ENCODE measurements around the gene SLC30A7.
"Not testable (repeated sequence)": the region's sequence is repeated elsewhere in the genome, so short reads cannot be mapped to it uniquely, and the experiment has no call there.

Gene SLC30A7

DNA sequence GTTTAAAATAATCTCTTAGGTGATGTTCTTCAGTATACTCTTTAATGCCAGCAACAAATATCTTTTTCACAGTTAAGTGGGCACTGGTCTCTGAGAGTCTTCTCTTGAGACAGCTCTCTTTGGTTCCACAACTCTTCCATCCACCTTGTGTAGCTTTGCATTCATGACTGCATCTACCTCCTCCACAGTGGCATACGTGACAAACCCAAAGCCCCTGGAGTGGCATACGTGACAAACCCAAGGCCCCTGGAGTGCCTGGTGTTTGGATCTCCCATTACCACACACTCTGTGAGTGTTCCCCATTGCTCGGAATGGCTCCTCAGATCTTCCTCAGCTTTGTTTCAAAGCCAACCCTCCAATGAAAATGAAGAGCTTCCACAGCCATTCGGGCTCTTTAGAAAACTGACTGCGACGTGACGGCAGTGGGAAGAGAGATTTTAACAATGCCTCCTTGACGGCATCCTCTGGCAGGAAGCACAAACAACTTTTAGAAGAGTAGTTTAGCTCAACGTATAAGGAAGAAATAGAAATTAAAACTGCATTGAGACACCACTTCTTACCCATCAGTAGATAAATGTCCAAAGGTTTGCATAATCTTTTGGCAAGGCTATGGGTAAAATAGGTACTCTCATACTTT is 45.8 kb downstream of the SLC30A7 start:
- no peak for DNase-seq (ENCODE audit: low spot score)

DNA sequence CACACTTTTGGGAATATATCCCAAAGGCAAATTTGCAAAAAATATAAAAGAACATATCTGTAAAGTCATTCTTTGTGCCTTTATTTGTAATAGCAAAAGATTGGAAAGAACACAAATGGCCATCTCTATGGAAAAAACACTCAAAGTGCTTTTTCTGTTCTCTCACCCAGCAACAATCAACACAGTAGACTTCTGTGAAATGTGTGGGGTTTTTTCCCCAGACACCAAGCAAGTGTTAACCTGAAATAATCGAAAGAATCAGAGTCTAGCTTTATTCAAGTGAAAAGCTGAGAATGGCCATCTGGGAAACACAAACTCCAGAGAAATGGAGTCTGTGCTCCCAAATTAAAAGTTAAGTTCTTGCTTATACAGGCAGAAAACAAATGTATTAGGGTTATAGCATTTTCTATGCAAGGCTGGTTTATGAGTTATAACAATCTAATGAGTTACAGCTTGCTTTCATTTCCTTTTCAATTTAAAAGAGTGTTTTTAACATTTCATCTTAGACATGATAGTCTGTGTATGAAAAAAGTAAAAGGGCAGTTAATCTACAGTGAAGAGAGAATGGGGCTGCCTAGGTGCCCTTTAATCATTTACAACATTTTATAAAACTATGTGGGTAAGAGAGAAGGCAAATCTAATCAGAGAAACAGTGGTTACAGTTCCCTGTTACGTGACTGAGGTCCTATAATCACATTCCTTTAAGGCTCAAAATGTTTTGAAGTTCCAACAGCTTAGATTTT is 46.6 kb downstream of the SLC30A7 start:
- no peak for DNase-seq (ENCODE audit: low spot score)

DNA sequence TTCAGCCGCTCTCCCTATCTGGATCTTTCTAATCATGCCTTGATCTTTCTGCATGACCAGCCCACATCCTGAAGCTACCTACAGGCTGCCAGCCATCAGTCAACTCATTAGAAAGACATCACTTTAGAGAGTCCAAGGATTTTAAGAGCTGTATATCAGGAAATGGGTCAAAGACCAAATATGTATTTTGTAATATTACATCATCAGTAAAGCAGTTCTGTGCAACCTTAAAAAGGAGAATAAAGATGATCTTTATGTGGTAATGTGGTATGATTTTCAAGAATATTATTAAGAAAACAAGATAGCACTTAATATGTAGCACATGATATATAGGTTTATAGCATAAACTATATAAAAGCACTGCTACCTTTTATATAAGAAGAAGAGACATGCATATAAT is 47.6 kb downstream of the SLC30A7 start:
- DNase-seq (ENCODE audit: low spot score), result no peak

DNA sequence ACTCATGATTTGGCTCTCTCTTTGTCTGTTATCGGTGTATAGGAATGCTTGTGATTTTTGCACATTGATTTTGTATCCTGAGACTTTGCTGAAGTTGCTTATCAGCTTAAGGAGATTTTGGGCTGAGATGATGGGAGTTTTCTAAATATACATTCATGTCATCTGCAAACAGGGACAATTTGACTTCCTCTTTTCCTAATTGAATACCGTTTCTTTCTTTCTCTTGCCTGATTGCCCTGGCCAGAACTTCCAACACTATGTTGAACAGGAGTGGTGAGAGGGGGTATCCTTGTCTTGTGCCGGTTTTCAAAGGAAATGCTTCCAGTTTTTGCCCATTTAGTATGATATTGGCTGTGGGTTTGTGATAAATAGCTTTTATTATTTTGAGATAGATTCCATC is 50.2 kb downstream of the SLC30A7 start:
- not testable (repeated sequence) for DNase-seq (ENCODE audit: low spot score)

DNA sequence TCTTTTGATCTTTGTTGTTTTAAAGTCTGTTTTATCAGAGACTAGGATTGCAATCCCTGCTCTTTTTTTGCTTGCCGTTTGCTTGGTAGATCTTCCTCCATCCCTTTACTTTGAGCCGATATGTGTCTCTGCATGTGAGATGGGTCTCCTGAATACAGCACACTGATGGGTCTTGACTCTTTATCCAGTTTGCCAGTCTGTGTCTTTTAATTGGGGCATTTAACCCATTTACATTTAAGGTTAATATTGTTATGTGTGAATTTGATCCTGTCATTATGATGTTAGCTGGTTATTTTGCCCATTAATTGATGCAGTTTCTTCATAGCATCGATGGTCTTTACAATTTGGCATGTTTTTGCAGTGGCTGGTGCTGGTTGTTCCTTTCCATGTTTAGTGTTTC is 51.9 kb downstream of the SLC30A7 start:
- DNase-seq (ENCODE audit: low spot score), result not testable (repeated sequence)

DNA sequence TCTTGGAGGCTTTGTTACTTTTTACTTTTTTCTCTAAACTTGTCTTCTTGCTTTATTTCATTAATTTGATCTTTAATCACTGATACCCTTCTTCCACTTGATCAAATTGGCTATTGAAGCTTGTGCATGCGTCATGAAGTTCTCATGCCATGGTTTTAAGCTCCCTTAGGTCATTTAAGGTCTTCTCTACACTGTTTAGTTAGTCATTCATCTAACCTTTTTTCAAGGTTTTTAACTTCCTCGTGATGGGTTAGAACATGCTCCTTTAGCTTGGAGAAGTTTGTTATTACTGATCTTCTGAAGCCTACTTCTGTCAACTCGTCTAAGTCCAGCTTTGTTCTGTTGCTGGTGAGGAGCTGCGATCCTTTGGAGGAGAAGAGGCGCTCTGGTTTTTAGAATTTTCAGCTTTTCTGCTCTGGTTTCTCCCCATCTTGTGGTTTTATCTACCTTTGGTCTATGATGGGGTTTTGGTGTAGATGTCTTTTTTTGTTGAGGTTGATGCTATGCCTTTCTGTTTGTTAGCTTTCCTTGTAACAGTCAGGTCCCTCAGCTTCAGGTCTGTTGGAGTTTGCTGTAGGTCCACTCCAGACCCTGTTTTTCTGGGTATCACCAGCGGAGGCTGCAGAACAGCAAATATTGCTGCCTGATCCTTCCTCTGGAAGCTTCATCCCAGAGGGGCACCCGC is 53.0 kb downstream of the SLC30A7 start:
- not testable (repeated sequence) for DNase-seq (ENCODE audit: low spot score)

DNA sequence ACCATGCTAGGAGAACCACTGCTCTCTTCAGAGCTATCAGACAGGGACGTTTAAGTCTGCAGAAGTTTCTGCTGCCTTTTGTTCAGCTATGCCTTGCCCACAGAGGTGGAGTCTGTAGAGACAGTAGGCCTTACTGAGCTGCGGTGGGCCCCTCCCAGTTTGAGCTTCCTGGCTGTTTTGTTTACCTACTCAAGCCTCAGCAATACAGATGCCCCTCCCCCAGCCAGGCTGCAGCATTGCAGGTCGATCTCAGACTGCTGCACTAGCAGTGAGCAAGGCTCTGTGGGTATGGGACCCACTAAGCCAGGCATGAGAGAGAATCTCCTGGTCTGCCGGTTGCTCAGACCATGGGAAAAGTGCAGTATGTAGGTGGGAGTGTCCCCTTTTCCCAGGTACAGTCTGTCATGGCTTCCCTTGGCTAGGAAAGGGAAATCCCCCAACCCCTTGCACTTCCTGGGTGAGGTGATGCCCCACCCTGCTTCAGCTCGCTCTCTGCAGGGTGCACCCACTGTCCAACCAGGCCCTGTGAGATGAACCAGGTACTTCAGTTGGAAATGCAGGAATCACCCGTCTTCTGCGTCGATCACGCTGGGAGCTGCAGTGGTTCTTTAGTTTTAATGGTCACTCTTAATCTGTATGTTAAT is 53.7 kb downstream of the SLC30A7 start:
- not testable (repeated sequence) for DNase-seq (ENCODE audit: low spot score)

DNA sequence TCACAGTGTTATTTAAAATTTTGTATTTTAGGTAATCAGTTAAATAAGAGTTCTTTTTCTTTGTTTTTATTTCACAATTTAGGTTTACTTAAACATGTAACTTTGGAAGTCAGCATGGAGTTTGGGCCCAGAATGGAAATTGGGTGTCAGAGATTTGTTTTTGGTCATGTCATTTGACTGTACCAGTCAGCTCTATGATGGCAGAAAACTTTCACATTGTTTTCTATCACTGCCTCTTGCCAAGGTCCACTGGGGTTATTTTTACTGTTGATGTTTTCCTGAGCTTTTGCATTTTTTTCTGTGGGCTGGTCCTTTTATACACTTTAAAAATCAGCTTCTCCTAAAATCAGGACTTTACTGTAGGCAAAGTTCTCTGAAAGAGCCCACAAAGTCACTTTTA is 54.4 kb downstream of the SLC30A7 start:
- no peak for DNase-seq (ENCODE audit: low spot score)

DNA sequence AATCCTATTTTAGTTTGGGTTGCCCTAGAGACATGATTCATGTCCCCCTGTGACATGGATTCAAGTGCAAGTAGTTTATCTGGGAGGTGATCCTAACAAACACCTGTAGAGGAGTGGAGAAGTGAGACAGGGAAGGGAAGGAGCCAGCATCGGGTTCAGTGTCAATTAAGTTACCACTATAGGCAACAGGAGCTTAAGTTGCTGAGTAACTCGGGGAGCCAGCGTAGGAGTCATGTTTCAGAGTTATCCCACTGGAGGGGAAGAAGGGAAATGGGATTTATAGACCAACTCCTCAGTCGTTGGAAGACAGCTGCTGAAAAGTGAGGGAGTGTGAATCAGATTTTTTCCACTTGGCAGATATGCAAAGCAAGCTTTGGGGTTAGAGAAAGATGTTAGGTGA is 54.9 kb downstream of the SLC30A7 start:
- DNase-seq (ENCODE audit: low spot score), result no peak

DNA sequence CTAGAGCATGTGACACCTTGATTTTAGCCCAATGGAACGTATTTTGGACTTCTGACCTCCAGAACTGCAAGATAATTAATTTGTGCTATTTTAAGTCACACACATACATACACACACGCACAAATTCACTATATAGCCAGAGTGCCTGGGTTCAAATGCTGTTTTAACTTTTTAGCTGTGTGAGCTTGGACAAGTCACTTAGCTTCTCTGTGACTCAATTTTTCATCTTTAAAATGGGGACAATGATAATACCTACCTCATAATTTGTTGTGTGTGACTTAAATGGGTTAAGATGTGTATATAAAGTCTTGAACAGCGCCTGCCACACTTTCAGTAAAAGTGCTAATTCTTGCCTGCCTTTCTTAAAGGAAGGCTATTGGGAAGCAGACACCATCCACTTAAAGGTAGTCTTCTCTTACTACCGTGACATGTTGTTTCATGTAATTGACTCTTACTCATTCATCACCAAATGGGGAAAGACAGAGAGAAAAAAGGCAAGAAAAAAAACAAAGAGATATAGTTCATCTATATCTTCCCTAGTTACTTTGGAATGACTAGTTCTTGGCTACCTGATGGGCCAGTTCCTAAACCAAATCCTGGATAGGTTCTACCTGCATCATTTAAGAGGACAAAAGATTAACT is 56.3 kb downstream of the SLC30A7 start:
- DNase-seq (ENCODE audit: low spot score), result no peak

DNA sequence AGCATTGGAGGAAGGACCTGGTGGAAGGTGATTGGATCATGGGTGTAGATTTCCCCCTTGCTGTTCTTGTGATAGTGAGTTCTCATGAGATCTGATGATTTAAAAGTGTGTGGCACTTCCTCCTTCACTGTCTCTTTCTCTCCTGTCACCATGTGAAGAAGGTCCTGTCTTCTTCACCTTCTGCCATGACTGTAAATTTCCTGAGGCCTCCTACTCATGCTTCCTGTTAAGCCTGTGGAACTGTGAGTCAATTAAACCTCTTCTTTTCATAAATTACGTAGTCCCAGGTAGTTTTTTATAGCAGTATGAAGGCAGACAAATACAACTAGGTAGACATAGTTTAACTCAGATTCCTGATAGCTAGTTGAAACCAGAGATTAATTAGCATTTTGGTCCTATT is 57.1 kb downstream of the SLC30A7 start:
- not testable (repeated sequence) for DNase-seq (ENCODE audit: low spot score)

DNA sequence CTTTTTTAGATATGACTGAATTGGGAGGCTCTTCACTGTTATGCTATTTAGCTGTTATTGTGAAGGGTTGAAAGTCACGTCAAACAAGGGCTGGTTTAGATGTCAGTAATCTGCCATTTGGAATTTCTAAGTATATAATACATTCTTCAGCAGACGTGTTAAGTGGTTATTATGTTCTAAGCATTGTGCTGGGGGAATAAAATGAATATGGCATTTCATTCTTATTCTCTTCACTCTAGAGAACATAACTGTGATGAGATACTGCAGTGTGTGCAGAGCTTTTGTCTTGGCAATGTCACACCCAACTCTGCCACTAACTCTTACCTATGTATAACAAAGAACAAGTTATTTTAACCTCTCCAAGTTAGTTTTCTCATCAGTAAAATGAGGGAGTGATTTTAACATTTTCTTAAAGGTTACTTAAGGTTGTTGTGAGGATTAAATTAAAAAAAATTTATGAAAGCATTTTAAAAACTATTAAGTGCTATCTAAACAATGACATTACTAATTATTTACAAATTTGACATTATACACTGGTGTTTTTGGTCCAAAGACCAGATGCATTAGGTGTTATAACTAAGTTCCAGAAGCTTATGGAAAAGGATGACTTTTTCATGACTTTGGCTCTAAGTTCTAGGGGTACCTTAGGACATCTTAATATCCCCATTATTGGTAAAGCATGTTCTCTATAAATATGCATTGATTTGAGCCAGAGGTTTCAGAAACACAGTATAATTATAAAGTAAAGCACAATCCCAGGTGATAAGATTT is 58.3 kb downstream of the SLC30A7 start:
- DNase-seq (ENCODE audit: low spot score), result no peak

DNA sequence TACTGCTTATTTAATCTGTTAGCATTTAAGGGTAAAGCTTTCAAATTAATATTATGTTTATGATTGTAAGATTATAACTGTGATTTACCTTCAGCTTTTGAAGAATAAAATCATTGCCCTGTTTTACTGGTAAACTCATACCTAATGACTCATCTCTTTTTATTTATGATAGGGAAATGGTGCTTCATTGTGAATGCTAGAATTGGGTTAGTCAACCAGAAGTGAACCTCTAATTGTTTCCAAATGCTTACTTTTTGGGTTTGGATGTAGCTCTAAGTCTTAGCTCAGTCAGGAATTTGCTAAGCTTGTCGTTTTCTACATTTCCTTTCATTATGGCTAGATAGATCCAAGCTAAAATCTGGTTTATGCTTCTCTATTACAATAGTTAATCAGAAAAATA is 59.4 kb downstream of the SLC30A7 start:
- DNase-seq (ENCODE audit: low spot score), result peak; percentile 55

DNA sequence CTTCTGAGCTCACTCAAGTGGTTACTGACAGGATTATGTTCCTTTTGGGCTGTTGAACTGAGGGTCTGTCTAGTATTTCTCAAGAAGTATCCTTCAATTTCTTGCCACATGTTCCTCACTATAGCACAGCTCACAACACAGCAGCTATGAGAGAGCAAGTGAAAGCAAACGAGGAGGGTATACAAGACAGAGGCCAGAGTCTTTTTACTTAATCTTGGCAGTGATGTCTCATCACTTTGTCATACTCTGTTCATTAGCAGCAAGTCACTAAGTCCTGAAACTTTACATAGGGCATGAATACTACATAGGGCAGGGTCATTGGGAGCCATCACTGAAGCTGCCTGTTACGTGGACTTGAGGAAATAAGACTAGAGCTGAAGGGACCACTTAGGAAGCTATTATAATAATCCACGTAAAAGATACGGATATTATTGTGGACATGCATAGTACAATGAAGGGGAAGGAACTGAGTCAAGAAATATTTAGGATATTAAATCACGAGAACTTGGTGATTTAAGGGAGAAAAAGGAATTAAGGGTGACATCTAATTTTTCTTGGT is 63.7 kb downstream of the SLC30A7 start:
- DNase-seq (ENCODE audit: low spot score), result peak; percentile 42

DNA sequence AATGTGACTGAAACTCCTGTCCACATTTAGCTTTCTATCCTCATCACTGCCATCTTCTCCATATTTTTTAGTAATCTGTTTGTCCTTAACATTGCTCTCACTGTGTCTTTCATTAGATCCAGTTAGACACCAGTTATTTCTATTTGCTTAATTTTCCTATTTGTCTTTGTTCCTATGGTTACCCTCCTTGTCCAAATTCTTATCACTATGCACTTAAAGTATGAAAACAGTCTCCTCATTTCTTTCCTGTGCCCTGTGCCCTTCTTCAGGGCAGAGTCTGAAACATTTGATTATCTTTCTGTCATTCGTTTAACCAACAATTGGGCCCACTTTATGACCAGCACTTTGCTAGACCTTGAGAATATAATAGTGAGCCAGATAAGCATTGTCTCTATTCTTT is 64.2 kb downstream of the SLC30A7 start:
- DNase-seq (ENCODE audit: low spot score), result no peak

DNA sequence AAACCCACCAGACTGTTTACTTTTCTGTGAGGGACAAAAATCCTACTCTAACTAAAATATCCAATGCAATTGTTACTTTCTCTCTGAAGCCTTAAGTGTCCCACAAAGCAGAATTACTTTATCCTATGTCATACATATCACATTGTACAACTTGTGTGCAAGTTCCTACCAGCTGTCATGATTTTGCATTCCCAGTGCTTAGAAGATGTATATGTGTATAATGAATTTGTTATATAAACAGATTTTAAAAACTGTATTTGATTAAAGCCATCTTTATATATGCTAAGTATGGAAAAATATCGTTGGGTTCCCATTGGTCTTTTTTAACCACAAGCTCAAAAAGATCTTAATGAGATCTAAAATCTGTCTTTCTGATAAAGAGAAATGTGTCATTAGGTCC is 72.7 kb downstream of the SLC30A7 start:
- DNase-seq (ENCODE audit: low spot score), result no peak

DNA sequence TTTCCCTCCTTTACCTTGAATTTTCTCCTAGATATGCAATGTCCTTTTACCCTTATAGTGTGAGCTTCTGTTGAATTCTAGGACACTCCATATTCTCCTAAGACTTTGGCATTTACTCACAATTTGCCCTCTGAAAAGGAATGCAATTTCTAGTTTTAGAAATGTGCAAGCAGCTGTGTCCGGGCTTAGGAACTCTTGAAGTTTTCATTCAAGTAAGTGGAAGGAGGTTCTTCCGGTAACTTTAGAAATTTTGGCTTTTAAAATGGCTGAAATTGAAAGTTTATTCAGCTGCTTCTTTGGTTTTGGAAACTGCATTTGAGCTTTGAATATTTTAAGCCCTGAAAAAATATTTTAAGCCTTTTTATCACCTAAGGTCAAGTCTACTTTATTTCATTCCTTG is 73.4 kb downstream of the SLC30A7 start:
- no peak for DNase-seq (ENCODE audit: low spot score)

DNA sequence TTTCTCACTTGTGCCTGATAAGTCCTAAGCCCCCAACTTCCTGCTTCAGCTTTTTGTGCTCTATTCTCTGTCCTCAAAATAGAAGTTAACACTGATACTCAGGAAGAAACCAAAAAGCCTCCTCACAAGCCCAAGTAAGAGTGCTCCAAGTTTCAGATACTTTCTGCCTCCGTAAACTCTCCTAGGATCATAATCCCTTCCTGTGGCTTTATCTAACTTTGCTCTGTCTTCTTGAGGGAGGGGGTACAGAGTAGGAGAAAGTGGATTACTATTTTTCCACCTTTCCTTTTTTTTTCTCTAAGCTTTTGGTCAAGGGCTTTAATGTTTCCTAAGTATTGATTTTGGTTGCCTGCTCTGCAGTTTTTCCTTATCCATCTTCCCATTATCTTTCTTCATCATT is 75.1 kb downstream of the SLC30A7 start:
- no peak for DNase-seq (ENCODE audit: low spot score)

DNA sequence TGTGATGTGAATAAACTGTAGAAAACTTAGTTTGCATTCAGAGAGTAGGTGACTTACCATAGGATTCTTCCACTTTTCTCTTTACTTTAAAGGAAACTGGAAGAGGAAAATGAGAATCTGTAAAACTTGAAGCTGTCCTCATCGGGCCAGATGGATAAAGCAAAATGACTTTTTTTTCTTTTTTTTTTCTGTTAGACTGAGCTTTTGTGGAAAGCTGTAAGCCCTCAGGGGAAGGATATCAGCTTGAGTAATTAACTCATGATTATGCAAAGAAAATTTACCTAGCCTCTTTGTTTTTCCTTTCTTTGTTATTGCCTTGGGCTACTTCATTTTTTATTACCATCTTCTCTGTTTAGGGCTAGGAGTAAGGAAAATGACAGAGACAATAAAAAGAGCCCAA is 76.3 kb downstream of the SLC30A7 start:
- DNase-seq (ENCODE audit: low spot score), result no peak

DNA sequence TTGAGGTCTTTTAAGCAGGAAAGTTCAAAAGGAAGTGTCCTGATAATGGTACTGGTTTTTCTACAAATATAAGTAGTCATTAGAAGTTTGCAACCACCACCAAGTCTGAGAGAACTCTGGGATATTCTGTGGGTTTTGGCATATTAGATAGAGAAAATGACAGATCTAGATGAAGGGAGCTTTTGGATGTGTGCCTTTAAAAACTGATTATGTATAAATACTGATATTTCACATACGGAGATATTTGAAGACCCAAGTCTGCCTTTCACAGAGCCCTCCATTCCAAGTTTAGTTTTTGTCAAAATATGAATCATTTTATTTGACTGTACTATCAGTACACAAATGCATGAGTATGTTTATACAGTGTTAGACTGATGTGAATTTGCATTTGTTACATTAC is 81.0 kb downstream of the SLC30A7 start:
- DNase-seq (ENCODE audit: low spot score), result no peak

DNA sequence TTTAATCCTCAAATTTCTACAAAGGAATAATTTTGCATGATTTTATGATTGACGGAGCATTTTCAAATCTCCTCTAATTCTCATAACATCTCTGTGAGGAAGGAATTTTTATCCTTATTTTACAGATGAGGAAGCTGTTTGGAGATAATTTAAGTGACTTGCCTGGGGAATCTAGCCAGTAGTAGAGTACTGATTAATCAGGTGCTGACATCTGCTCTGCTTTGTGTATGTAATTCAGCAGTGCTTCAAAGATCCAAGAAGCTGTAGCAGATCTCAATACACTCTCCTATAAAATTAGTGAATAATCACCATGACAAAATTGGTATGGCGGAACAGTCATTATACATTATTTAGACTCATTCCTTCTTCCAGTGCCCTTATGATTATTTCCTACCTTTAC is 83.7 kb downstream of the SLC30A7 start:
- no peak for DNase-seq (ENCODE audit: low spot score)
